22Rv1 (cell line): ENCODE data around the gene GMDS.

ENCODE experiments used
- ZFX ChIP-seq: fragments of 450-650 bp; IDR thresholded peaks from 2 replicates; pipeline ENCODE4 v1.6.1; 2017; ENCODE audit warnings: antibody characterized with exemption, borderline replicate concordance
- TF ChIP-seq, protein P1 (sequence below): fragments of 450-650 bp; IDR thresholded peaks from 2 replicates; pipeline ENCODE4 v1.5.1; 2017; ENCODE audit warnings: mild to moderate bottlenecking

DNA sequence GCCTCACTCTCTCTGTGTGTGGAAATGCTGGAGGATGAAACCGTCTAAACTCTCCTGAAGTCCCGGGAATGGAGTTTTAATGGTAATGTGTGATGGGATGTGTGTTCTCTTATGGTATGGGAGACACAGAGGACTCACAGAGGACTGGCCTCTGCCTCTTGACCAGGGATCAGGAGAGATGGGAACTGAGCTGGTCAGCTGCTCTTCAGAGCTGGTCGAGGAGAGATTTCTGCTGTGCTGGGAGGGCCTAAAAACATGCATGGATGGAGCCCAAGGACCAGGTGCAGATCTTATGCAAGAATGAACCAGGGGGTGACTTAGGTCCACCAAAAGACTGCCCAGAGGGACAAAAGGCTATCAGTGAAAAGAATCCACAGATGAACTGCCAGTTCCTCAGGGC lies 27.3 kb upstream of the GMDS start:
- TF ChIP-seq, protein P1, sequence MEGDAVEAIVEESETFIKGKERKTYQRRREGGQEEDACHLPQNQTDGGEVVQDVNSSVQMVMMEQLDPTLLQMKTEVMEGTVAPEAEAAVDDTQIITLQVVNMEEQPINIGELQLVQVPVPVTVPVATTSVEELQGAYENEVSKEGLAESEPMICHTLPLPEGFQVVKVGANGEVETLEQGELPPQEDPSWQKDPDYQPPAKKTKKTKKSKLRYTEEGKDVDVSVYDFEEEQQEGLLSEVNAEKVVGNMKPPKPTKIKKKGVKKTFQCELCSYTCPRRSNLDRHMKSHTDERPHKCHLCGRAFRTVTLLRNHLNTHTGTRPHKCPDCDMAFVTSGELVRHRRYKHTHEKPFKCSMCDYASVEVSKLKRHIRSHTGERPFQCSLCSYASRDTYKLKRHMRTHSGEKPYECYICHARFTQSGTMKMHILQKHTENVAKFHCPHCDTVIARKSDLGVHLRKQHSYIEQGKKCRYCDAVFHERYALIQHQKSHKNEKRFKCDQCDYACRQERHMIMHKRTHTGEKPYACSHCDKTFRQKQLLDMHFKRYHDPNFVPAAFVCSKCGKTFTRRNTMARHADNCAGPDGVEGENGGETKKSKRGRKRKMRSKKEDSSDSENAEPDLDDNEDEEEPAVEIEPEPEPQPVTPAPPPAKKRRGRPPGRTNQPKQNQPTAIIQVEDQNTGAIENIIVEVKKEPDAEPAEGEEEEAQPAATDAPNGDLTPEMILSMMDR = no peak
- no peak for TF ChIP-seq ZFX
